HG02973 (cell line): ENCODE measurements around the gene COPS9.

Experiments used
- ATAC-seq: cut with Tn5 transposase; IDR thresholded peaks from one replicate; pipeline ENCODE4 v1.9.1; 2021; ENCODE audit warnings: moderate library complexity; ENCODE audit not compliant: unreplicated experiment

COPS9 gene

GRCh38 chr2:240136013-240136670 is at the start of gene COPS9:
TSS of gene COPS9 (minus strand) at chr2:240136305. CDS start at chr2:240136284, 21 bp downstream.
- ATAC-seq: peak; percentile 93

- ATAC-seq: no peak
These were observed 48.6 kb upstream of the COPS9 start for GRCh38 chr2:240184656-240185055.

- no peak for ATAC-seq
These were observed 47.9 kb upstream of the COPS9 start for GRCh38 chr2:240183875-240184590.

GRCh38 chr2:240183006-240183874 is 47.1 kb upstream of the COPS9 start:
- ATAC-seq: no peak

- ATAC-seq: no peak
These were observed 46.4 kb upstream of the COPS9 start for GRCh38 chr2:240182476-240182875.

- no peak for ATAC-seq
These were observed 45.9 kb upstream of the COPS9 start for GRCh38 chr2:240182001-240182400.

GRCh38 chr2:240179941-240180666 is 44.0 kb upstream of the COPS9 start:
- no peak for ATAC-seq

GRCh38 chr2:240179186-240179815 is 43.2 kb upstream of the COPS9 start:
- no peak for ATAC-seq

- no peak for ATAC-seq
These were observed 42.5 kb upstream of the COPS9 start for GRCh38 chr2:240178564-240178963.

- no peak for ATAC-seq
These were observed 38.4 kb upstream of the COPS9 start for GRCh38 chr2:240174496-240174895.

GRCh38 chr2:240172071-240172895 is 36.2 kb upstream of the COPS9 start:
- no peak for ATAC-seq

GRCh38 chr2:240170883-240171282 is 34.8 kb upstream of the COPS9 start:
- no peak for ATAC-seq

GRCh38 chr2:240170354-240170735 is 34.2 kb upstream of the COPS9 start:
- ATAC-seq: no peak

- ATAC-seq: no peak
These were observed 33.6 kb upstream of the COPS9 start for GRCh38 chr2:240169486-240170353.

- ATAC-seq: no peak
These were observed 32.6 kb upstream of the COPS9 start for GRCh38 chr2:240168546-240169361.

GRCh38 chr2:240168041-240168440 is 31.9 kb upstream of the COPS9 start:
- ATAC-seq: no peak

GRCh38 chr2:240167588-240167880 is 31.4 kb upstream of the COPS9 start:
- no peak for ATAC-seq
